Limb (tissue), 2 donors: ENCODE measurements around the gene DAG1.
A peak's percentile ranks its signal among the peaks of the same experiment; 100 is the strongest.

ENCODE experiments used
- DNase-seq, 2 donors: peaks; one replicate each; pipeline ENCODE4 v3.0.0-alpha.2; 2016; ENCODE audit errors: extremely low spot score in 2 of 2

DAG1 gene

GRCh38 chr3:49469936-49470713 lies at the start of gene DAG1:
DAG1 (plus strand) TSS chr3:49470267; CDS start chr3:49510535, 40,268 bp downstream.
- DNase-seq = peak; percentile 98 to 99

- DNase-seq = no peak
These were observed 48.1 kb upstream of the DAG1 start for GRCh38 chr3:49421890-49422378.

GRCh38 chr3:49422379-49423248 lies 47.5 kb upstream of the DAG1 start, which contains the start of gene AMT:
AMT (minus strand) TSS chr3:49422473; CDS start chr3:49422450, 23 bp downstream.
- DNase-seq = peak; percentile 32 to 65

GRCh38 chr3:49424816-49425215 lies 45.3 kb upstream of the DAG1 start:
- DNase-seq = no peak

- DNase-seq = no peak
These were observed 42.5 kb upstream of the DAG1 start for GRCh38 chr3:49427586-49427985.

- no peak for DNase-seq
These were observed 41.4 kb upstream of the DAG1 start for GRCh38 chr3:49428752-49429080.

- DNase-seq = no peak
These were observed 35.3 kb upstream of the DAG1 start for GRCh38 chr3:49434731-49435130.

- DNase-seq = no peak
These were observed 24.7 kb upstream of the DAG1 start for GRCh38 chr3:49445391-49445790.

GRCh38 chr3:49453621-49454020 lies 16.4 kb upstream of the DAG1 start:
- DNase-seq = no peak

- no peak for DNase-seq
These were observed 15.6 kb upstream of the DAG1 start for GRCh38 chr3:49454458-49454857.

- DNase-seq = peak; percentile 19 to 32
These were observed 15.0 kb upstream of the DAG1 start for GRCh38 chr3:49454898-49455681.

- DNase-seq = no peak
These were observed 13.6 kb upstream of the DAG1 start for GRCh38 chr3:49456466-49456865.

- no peak for DNase-seq
These were observed 9.7 kb upstream of the DAG1 start for GRCh38 chr3:49460188-49460890.

- DNase-seq = no peak
These were observed 9.1 kb upstream of the DAG1 start for GRCh38 chr3:49460956-49461355.

- peak in 1 of 2 donors; percentile 48 for DNase-seq
These were observed 8.5 kb upstream of the DAG1 start for GRCh38 chr3:49461443-49462171.

GRCh38 chr3:49462222-49462621 lies 7.8 kb upstream of the DAG1 start:
- no peak for DNase-seq

- DNase-seq = no peak
These were observed 4.6 kb upstream of the DAG1 start for GRCh38 chr3:49465270-49466034.

- no peak for DNase-seq
These were observed 4.0 kb upstream of the DAG1 start for GRCh38 chr3:49466085-49466484.
